ENCODE data around the gene SMARCAD1. TPM values are rescaled to one million over a fixed set of nuclear protein-coding genes. Genes with fewer than 3 reads are reported as not detected.

The SMARCAD1 gene
- total and polyA plus RNA-seq, 9 of the 15 experiments (the other 6 are each of a cell fraction or from before 2014, with no cell fraction given): 11.2 to 52.2 (median 34.6) TPM

DNA sequence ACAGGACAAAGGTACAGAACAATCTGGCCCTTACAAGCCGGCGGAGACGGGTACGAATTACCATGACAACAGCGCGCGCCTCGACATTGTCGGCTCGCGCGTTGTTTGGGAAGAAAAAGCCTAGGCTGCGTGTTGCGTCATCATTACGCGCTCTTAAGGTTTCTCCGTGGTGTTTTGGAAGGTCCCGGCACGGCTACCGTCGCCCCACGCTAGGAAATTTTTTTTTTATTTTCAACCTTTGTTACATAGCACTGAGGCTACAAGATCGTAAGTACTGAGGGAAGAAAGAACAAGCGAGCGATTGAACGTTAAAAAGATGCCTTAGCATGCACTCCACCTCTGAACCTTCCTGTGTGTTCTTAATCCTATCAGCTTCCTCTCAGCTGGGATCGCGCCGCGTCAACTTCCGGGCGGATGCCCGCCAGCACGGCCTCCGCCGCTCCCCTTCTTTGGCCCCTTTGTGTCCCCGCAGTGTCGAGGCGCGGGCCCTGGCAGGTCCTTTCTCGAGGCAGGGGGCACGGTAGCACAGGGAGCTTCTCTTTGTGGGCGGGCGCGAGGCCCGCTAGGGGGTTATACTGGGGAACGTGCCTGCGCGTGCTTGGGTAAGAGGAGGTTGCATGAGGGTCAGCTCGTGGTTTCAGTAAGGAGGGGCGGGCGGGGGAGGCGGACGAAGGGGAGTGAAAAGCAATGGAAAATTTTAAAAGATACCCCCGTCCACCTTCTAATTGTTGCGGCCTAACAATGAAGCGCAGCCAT, at the start of gene SMARCAD1 (continued):
- TF ChIP-seq, protein P1, sequence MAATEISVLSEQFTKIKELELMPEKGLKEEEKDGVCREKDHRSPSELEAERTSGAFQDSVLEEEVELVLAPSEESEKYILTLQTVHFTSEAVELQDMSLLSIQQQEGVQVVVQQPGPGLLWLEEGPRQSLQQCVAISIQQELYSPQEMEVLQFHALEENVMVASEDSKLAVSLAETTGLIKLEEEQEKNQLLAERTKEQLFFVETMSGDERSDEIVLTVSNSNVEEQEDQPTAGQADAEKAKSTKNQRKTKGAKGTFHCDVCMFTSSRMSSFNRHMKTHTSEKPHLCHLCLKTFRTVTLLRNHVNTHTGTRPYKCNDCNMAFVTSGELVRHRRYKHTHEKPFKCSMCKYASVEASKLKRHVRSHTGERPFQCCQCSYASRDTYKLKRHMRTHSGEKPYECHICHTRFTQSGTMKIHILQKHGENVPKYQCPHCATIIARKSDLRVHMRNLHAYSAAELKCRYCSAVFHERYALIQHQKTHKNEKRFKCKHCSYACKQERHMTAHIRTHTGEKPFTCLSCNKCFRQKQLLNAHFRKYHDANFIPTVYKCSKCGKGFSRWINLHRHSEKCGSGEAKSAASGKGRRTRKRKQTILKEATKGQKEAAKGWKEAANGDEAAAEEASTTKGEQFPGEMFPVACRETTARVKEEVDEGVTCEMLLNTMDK (IDR thresholded peaks at IDR 0.05; ENCODE audit: borderline replicate concordance, insufficient read depth, low read depth, low read length, poor library complexity, severe bottlenecking): no peak
- no peak for TF ChIP-seq CREBBP (IDR thresholded peaks at IDR 0.05; ENCODE audit: low read depth, low read length)
- TF ChIP-seq HDAC2 (IDR thresholded peaks at IDR 0.05): peak; percentile 91
- TF ChIP-seq, protein P2, sequence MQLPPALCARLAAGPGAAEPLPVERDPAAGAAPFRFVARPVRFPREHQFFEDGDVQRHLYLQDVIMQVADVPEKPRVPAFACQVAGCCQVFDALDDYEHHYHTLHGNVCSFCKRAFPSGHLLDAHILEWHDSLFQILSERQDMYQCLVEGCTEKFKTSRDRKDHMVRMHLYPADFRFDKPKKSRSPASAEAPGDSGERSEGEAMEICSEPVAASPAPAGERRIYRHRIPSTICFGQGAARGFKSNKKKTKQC (CRISPR knock-in tag; IDR thresholded peaks at IDR 0.05): peak; percentile 69; the same call in 1 of the 2 replicates
- peak in 1 of 2 experiments; percentile 79; a peak in 3 of 4 replicates for TF ChIP-seq MAZ (CRISPR knock-in tag; conservative IDR thresholded peaks at IDR 0.05 in 1 of 2, IDR thresholded peaks at IDR 0.05 in 1 of 2)
- no peak for TF ChIP-seq SRSF1 (IDR thresholded peaks at IDR 0.05; ENCODE audit: low read depth, low read length)
- TF ChIP-seq ZNF551 (CRISPR knock-in tag; IDR thresholded peaks at IDR 0.05): no peak
- TF ChIP-seq NFE2 (IDR thresholded peaks at IDR 0.05; ENCODE audit: low read depth): no peak
- TF ChIP-seq FOSL1 (tag; conservative IDR thresholded peaks at IDR 0.05): peak; percentile 40; the same call in 1 of the 2 replicates
- TF ChIP-seq, protein P3, sequence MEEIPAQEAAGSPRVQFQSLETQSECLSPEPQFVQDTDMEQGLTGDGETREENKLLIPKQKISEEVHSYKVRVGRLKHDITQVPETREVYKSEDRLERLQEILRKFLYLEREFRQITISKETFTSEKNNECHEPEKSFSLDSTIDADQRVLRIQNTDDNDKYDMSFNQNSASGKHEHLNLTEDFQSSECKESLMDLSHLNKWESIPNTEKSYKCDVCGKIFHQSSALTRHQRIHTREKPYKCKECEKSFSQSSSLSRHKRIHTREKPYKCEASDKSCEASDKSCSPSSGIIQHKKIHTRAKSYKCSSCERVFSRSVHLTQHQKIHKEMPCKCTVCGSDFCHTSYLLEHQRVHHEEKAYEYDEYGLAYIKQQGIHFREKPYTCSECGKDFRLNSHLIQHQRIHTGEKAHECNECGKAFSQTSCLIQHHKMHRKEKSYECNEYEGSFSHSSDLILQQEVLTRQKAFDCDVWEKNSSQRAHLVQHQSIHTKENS (CRISPR knock-in tag; IDR thresholded peaks at IDR 0.05): no peak
- TF ChIP-seq HMGN3 (IDR thresholded peaks at IDR 0.05; ENCODE audit: borderline replicate concordance, extremely low read depth, insufficient read length, low read depth, low read length): peak; percentile 46
- TF ChIP-seq TAF9B (IDR thresholded peaks at IDR 0.05; ENCODE audit: partially characterized antibody): peak; percentile 80
- no peak for TF ChIP-seq ZFP1 (CRISPR knock-in tag; IDR thresholded peaks at IDR 0.05)
- no peak for TF ChIP-seq XRCC3 (IDR thresholded peaks at IDR 0.05)
- TF ChIP-seq, protein P4, sequence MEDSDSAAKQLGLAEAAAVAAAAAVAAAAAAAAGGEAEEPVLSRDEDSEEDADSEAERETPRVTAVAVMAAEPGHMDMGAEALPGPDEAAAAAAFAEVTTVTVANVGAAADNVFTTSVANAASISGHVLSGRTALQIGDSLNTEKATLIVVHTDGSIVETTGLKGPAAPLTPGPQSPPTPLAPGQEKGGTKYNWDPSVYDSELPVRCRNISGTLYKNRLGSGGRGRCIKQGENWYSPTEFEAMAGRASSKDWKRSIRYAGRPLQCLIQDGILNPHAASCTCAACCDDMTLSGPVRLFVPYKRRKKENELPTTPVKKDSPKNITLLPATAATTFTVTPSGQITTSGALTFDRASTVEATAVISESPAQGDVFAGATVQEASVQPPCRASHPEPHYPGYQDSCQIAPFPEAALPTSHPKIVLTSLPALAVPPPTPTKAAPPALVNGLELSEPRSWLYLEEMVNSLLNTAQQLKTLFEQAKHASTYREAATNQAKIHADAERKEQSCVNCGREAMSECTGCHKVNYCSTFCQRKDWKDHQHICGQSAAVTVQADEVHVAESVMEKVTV (CRISPR knock-in tag; IDR thresholded peaks at IDR 0.05): no peak
- TF ChIP-seq ESRRA (IDR thresholded peaks at IDR 0.05; ENCODE audit: borderline replicate concordance, low read depth): peak; percentile 54
- peak; percentile 71 for TF ChIP-seq POLR2AphosphoS5 (IDR thresholded peaks at IDR 0.05; ENCODE audit: control insufficient read depth, insufficient read depth, low read depth, low read length)
- TF ChIP-seq, protein P5, sequence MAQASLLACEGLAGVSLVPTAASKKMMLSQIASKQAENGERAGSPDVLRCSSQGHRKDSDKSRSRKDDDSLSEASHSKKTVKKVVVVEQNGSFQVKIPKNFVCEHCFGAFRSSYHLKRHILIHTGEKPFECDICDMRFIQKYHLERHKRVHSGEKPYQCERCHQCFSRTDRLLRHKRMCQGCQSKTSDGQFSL (CRISPR knock-in tag; IDR thresholded peaks at IDR 0.05): no peak
- TF ChIP-seq, protein P5 (tag; IDR thresholded peaks at IDR 0.05): no peak
- no peak; a peak in 1 of 4 replicates for TF ChIP-seq ETV6 (IDR thresholded peaks at IDR 0.05; ENCODE audit: borderline replicate concordance in 1 of 2, low read depth in 2 of 2, low read length in 1 of 2)
- no peak for TF ChIP-seq ETV6 (CRISPR knock-in tag; IDR thresholded peaks at IDR 0.05; ENCODE audit: borderline replicate concordance)

Data from K562 (cell line).